HG02981 (cell line): ENCODE data around the gene CATSPERZ.
A peak's percentile ranks its signal among the peaks of the same experiment; 100 is the strongest.
"Not testable (repeated sequence)": the region's sequence is repeated elsewhere in the genome, so short reads cannot be mapped to it uniquely, and the experiment has no call there.

Experiments
- ATAC-seq: cut with Tn5 transposase; IDR thresholded peaks from one replicate; pipeline ENCODE4 v1.9.1; 2021; ENCODE audit warnings: mild to moderate bottlenecking, moderate library complexity; ENCODE audit not compliant: unreplicated experiment

CATSPERZ gene

DNA sequence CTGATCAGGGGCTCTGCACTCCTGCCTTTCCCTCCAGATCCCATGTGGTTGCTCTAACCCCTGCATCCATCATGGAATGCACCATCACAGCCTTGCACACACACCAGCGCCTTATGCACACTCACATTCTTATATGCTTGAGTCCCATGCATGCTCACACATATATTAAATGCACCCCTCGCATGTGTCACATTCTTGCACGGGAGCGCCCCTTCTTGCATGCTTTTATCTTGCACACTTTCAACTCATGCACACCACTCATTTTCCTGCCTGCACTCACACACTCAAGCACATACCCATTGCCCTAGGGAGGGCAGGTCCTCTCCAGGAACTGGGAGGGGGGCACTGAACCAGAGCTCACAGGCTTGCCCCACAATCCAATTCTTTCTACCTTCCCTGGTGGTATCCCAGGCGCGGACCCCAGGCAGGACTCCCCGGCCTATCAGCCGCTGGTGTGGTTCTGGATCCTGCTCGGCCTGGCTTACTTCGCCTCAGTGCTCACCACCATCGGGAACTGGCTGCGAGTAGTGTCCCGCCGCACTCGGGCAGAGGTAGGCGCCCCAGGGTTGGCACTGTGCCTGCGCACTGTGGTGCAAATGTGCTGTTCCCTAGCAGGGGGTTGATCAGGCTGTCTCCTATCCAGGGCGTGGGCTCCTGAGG lies 2.3 kb upstream of the CATSPERZ start:
- ATAC-seq, result no peak

DNA sequence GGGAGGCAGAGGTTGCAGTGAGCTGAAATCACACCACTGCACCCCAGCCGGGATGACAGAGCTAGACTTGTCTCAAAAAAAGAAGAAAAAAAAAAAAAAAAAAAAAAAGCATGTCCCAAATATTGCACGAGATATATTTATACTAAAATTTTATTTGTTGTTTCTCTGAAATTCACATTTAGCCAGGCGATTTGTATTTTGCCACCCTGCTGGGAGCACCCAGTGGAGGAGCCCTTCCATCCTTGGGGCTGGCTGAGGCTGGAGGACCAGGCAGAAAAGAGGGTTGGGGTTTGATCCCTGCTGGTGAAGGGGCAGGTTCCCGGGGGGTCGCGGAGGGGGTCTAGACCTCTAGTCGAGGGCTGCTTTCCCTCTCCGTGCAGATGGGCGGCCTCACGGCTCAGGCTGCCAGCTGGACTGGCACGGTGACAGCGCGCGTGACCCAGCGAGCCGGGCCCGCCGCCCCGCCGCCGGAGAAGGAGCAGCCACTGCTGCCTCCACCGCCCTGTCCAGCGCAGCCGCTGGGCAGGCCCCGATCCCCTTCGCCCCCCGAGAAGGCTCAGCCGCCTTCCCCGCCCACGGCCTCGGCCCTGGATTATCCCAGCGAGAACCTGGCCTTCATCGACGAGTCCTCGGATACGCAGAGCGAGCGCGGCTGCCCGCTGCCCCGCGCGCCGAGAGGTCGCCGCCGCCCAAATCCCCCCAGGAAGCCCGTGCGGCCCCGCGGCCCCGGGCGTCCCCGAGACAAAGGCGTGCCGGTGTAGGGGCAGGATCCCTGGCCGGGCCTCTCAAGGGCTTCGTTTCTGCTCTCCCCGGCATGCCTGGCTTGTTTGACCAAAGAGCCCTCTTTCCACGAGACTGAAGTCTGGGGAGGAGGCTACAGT lies 952 bp upstream of the CATSPERZ start:
- ATAC-seq, result no peak

DNA sequence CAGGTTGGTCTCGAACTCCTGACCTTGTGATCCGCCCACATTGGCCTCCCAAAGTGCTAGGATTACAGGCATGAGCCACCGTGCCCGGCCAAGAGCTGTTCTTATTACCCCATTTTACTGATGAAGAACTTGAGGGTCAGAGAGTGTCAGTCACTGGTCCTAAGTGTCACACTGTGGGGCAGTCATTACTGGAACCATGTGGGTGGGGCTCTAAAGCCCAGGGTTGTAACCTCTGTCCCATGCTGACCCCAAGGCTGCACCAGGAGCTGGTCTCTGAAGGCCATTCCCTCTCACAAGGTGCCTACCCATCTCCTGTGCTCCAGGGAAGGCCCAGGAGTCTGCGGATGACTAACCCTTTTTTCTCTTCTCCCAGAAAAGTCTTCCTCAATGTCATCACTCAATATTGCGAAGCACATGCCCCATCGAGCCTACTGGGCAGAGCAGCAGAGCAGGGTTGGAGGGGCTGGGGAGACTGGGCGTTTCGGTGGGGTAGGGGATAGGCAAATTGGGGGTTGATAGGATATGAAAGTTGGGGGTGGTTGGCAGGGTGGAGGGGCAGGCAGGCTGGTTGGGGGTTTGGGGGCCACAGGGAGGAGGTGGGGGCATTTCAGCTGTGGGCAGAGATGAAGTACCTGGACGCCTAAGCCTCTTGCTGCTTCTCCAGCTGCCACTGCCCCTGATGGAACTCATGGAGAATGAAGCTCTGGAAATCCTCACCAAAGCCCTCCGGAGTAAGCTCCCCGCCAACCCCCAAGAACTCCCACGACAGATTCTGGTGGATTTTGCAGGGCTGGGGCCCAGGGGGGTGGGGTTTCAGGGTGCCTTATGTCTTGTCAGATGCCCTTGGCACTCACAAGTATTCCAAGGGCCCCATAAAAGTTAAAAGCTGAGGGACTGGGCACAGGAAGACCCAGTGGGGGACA lies 3.2 kb downstream of the CATSPERZ start:
- ATAC-seq, result no peak

DNA sequence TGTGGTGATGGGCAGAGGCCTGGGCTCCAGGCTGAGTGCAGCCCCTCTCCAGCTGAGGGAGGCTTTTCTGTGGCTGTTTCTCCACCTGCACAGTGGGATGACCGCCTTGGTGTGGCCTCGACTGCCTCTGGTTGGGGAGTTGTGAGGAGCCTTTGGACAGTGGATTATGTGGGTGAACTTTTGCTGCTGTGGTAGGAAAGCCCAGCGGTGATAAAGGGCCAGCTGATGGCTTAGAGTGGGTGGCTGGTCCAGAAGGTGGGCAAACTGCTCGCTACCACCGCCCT lies 3.8 kb downstream of the CATSPERZ start:
- no peak for ATAC-seq

DNA sequence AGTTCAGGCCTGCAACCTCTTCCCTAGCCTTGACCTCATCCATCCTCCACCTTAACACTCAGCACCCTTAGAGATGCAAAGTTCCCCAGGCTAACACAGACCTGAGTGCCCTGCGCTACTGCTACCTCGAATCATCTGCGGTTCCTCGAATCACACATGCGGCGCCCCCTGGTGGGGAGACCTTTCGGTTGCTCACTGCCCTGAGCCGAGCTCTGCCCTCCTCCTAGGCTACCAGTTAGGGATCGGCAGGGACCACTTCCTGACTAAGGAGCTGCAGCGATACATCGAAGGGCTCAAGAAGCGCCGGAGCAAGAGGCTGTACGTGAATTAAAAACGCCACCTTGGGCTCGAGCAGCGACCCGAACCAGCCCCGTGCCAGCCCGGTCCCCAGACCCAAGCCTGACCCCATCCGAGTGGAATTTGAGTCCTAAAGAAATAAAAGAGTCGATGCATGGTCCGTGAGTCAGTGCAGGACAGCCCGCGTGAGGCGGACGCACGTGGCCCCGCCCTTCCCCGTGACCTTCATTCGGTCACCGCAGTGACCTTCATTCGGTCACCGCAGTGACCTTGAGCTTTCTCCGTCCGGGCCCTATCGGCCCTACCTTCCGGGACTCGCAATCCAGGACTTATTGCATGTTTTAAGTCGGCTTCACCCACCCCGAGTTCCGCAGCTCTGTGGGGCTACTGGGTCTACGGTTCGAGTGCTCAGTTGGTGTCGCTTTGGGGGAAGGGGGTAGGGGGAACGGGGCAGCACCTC lies 4.3 kb downstream of the CATSPERZ start:
- peak; percentile 31 for ATAC-seq

DNA sequence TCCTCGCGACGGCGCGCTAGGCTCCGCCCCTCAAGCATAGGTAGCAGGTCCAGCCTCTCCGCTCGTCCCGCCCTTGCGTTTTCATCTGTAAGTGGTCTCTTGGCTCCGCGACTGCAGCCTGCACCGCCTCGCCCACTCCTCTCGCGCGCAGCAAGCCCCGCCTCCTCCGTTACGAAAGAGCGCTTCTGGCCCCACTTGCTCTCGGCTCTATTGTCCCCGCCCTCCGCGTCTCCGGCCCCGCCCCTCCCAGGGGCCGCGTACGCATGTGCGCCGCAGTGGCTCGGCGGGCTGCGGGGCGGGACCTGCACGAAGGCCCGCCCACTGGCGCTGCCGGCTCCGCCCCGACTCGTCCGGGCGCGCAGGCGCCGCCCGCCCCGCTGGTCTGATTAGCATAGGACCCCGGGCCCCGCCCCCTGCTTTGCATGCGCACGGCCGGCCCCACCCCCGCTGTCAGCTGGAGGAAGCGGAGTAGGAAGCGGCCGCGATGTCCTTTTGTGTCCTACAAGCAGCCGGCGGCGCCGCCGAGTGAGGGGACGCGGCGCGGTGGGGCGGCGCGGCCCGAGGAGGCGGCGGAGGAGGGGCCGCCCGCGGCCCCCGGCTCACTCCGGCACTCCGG lies 5.0 kb downstream of the CATSPERZ start, which contains the start of gene ESRRA:
Gene ESRRA, plus strand, starts transcription at position 450 of the 616 bp plus-strand sequence. CDS start 1,656 bp downstream, outside the sequence.
- ATAC-seq, result peak; percentile 71

DNA sequence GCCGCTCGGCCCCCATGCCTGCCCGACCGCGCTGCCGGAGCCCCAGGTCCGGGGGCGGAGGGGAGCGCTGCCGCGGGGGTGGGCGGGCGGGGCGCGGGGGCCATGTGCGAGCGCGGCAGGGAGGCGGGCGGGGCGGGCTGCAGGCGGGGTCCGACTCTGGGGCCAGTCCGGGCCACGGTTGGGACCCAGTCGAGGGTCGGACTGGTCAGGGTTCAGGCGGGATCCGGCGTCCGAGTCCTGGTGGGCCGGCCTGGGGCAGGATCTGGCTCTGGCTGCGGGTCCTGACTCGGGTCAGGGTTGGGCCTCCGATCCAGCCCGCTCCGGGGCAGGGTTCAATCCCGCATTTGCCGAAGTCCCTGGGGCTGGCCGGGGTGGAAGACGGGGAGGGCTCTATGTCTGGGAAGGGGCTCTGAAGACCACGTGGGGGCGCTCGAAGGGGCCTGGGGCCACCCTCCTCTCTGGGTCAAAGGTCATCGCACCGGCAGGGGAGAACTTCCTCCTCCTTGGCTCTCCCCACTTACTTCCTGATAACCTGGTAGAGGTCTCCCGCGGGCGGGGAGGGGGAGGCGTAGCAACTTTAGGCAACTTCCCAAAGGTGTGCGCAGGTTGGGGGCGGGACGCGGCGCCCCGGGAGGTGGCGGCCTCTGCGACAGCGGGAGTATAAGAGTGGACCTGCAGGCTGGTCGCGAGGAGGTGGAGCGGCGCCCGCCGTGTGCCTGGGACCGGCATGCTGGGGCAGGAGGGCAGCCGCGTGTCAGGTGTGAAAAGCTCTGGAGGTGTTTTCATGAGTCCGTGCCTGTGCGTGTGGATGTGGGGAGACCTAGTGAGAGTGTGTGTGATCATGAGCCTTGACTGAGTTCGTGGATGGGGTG lies 5.8 kb downstream of the CATSPERZ start:
- peak; percentile 9 for ATAC-seq

DNA sequence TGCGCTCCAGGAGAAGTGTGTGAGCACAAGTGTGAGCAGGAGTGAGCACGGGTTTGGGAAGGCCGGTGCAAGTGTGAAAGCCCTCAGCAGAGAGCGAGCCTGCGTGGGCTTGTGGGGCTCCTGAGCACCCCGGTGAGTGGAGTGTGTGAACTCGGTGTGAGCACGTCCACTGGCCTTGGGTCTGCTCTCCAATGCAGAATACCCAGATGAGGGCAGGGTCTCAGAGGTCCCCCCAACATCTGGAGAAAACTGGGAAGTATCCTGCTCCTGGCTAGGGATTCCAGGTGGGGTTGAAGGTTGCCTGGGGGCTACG lies 6.4 kb downstream of the CATSPERZ start:
- ATAC-seq, result no peak

DNA sequence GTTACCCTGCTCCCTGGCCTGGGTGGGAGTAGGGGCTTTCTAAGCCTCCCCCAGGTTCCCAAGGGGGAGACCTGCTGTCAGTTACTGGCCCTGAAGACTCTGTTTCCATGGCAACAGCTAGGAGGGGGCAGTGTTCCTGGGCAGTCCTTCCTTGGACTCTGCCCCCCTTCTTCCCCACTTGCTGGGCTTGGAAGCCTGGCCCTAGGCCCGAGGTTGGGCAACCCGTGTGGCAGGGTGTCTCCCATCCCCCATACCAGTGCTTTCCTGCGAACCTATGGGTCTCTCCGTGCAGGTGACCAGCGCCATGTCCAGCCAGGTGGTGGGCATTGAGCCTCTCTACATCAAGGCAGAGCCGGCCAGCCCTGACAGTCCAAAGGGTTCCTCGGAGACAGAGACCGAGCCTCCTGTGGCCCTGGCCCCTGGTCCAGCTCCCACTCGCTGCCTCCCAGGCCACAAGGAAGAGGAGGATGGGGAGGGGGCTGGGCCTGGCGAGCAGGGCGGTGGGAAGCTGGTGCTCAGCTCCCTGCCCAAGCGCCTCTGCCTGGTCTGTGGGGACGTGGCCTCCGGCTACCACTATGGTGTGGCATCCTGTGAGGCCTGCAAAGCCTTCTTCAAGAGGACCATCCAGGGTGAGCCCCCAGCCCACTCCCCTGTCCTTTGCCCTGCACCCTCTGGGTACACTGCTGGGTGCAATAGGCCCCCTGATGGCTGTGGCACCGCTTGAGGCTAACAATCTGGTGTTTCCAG lies 6.9 kb downstream of the CATSPERZ start:
- ATAC-seq, result no peak

DNA sequence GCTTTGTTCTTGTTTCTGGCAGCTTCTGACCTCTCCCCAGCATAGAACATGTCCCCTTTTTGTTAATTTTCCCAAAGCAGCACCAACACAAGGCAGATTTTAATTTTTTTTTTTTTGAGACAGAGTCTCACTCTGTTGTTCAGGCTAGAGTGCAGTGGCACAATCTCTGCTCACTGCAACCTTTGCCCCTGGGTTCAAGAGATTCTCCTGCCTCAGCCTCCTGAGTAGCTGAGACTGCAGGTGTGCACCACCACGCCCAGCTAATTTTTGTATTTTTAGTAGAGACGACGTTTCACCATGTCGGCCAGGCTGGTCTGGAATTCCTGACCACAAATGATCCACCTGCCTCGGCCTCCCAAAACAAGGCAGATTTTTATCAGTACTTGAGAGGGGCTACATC lies 7.6 kb downstream of the CATSPERZ start:
- not testable (repeated sequence) for ATAC-seq

DNA sequence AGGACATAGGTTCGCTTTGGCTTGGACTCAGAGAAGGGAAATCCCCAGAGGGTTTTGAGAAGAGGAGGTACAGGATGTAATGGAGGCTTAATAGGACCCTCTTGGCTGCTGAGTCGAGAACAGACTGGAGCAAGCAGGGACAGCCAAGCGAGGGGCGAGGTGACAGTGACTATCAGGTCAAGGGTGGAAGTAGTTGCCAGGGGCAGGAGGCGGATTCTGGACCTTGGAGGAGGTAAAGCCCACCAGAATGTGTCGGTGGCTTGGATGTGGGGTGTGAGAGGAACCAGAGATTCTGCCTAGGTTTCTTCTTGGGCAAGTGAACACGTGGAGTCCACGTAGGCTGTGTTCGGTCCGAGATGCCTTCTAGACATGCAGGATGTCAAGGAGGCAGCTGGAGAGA lies 12.8 kb downstream of the CATSPERZ start:
- ATAC-seq, result no peak

DNA sequence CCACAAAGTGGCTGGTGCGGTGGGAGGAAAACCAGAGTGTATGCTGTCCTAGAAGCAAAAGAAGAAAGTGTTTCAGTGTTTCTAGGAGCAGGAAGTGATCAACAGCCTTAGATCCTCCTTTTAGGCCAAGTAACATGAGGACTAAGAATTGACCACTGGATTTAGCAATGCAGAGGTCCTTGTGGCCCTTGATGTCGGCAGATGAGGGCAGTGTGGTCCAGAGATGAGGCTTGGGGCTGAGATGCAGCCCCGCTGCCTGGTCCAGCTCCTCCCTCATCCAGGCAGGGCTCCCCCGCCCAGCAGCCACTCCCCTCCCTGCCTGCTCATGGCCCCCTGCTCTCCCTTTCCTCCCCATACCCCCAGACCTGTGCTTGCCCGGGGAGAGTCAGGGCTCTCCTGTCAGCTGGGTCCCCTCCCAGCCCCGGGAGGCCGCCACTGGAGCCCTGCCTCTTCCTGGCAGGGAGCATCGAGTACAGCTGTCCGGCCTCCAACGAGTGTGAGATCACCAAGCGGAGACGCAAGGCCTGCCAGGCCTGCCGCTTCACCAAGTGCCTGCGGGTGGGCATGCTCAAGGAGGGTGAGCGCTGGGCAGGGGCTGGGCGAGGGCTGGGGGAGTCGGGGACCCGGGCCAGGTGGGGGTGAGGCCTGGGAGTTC lies 13.5 kb downstream of the CATSPERZ start:
- ATAC-seq, result no peak

DNA sequence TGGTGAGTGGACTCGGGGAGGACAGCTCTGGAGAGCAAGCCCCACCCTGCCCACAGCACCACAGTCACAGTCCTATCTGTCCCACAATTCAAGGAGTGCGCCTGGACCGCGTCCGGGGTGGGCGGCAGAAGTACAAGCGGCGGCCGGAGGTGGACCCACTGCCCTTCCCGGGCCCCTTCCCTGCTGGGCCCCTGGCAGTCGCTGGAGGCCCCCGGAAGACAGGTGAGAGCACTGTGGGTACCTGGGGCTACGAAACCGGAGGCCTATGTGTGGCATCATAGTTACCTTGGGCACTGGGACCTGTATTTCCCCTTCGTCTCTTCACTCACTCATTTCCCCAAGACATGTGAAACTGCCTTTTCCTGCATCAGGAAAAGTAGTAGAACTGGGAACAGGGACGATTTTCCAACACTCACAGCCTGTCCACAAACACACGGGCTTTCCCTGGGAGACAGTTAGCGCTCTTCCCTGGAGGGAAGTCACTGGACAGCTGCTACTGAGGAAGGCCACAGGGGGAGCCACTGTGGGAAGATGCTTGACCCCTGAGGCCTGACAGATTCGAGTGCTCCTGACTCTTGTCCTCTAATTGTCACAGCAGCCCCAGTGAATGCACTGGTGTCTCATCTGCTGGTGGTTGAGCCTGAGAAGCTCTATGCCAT lies 14.1 kb downstream of the CATSPERZ start:
- ATAC-seq, result no peak

DNA sequence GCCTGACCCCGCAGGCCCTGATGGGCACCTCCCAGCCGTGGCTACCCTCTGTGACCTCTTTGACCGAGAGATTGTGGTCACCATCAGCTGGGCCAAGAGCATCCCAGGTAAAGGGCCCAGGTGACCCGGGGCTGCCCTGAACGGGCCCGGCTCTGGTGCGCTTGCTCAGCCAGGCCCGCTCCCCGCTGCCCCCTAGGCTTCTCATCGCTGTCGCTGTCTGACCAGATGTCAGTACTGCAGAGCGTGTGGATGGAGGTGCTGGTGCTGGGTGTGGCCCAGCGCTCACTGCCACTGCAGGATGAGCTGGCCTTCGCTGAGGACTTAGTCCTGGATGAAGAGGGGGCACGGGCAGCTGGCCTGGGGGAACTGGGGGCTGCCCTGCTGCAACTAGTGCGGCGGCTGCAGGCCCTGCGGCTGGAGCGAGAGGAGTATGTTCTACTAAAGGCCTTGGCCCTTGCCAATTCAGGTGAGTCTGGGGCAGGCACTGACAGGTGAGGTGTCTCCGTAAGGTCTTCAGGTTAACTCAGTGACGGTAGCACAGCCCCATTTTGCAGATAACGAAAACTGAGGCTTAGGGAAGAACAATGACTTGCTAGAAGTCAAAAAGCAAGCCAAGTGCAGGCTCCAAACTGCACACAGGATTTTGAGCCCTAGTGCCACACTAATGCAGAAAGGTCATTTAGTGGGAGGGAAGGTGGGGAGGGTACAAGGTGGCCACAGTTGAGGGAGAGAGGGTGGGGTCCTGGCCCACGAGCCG lies 14.8 kb downstream of the CATSPERZ start:
- ATAC-seq, result no peak

DNA sequence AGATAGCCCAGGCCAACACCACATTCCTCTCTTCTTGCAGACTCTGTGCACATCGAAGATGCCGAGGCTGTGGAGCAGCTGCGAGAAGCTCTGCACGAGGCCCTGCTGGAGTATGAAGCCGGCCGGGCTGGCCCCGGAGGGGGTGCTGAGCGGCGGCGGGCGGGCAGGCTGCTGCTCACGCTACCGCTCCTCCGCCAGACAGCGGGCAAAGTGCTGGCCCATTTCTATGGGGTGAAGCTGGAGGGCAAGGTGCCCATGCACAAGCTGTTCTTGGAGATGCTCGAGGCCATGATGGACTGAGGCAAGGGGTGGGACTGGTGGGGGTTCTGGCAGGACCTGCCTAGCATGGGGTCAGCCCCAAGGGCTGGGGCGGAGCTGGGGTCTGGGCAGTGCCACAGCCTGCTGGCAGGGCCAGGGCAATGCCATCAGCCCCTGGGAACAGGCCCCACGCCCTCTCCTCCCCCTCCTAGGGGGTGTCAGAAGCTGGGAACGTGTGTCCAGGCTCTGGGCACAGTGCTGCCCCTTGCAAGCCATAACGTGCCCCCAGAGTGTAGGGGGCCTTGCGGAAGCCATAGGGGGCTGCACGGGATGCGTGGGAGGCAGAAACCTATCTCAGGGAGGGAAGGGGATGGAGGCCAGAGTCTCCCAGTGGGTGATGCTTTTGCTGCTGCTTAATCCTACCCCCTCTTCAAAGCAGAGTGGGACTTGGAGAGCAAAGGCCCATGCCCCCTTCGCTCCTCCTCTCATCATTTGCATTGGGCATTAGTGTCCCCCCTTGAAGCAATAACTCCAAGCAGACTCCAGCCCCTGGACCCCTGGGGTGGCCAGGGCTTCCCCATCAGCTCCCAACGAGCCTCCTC lies 15.7 kb downstream of the CATSPERZ start:
- ATAC-seq, result not testable (repeated sequence)
